Upper lobe of left lung (tissue), 6 donors: ENCODE data around the gene TMEM51. TPM values are rescaled to one million over a fixed set of nuclear protein-coding genes. Genes with fewer than 3 reads are reported as not detected.

Experiments used
- ATAC-seq, 2 donors: fragments of 200-7000 bp; cut with Tn5 transposase; one replicate each; pipeline ENCODE4 v1.9.1; 2022; ENCODE audit warnings: mild to moderate bottlenecking in 2 of 2, moderate library complexity in 2 of 2; ENCODE audit not compliant: low FRiP score in 2 of 2
- DNase-seq, 2 donors: peaks; one replicate each; pipeline ENCODE4 v3.0.0-alpha.2; 2019 to 2020
- H3K27ac ChIP-seq, 4 donors: fragments of 200-600 bp; sonication (generic); one replicate each; pipeline ENCODE4 v1.5.1; 2016 to 2019
- H3K27me3 ChIP-seq, 4 donors: fragments of 200-600 bp; sonication (generic); one replicate each; pipeline ENCODE4 v1.5.1; 2017 to 2019
- H3K36me3 ChIP-seq, 4 donors: fragments of 200-600 bp; sonication (generic); one replicate each; pipeline ENCODE4 v1.5.1; 2016 to 2019
- H3K4me1 ChIP-seq, 4 donors: fragments of 200-600 bp; sonication (generic); one replicate each; pipeline ENCODE4 v1.5.1; 2018 to 2019
- H3K4me3 ChIP-seq, 4 donors: fragments of 200-600 bp; sonication (generic); one replicate each; pipeline ENCODE4 v1.5.1; 2017 to 2019; ENCODE audit warnings: mild to moderate bottlenecking in 2 of 4, moderate library complexity in 1 of 4
- H3K9me3 ChIP-seq, 4 donors: fragments of 200-600 bp; sonication (generic); one replicate each; pipeline ENCODE4 v1.5.1; 2018 to 2019
- EP300 ChIP-seq, 4 donors: sonication (generic); formaldehyde crosslinking; IDR thresholded peaks; one replicate each; pipeline ENCODE4 v1.5.1; 2017; ENCODE audit warnings: antibody characterized with exemption in 4 of 4, control low read depth in 2 of 4
- POLR2A ChIP-seq, 4 donors: fragments of 450-650 bp; IDR thresholded peaks; one replicate each; pipeline ENCODE4 v1.5.1; 2016 to 2017; ENCODE audit warnings: antibody characterized with exemption in 4 of 4, mild to moderate bottlenecking in 2 of 4
- POLR2AphosphoS5 ChIP-seq, 2 donors: sonication (generic); formaldehyde crosslinking; IDR thresholded peaks; one replicate each; pipeline ENCODE4 v1.5.1; 2017; ENCODE audit warnings: antibody characterized with exemption in 2 of 2
- WGBS, 2 donors: methylation state at CpG; one replicate each; pipeline ENCODE4 v1.1.5; 2017 to 2018; 5-methylcytosine and 5-hydroxymethylcytosine counted together
- total RNA-seq, 6 donors: library from RNA; depleted of rRNA in 4 of 6; stranded (reverse); fragments of >200 nt in 4 of 6; gene quantifications; one replicate each; pipeline versions ENCODE4 v1.1.0 to v1.2.1, GENCODE V29; 2016 to 2021
- TF ChIP-seq, protein P1 (sequence below), 6 experiments: fragments of 450-650 bp in 4 of 6; fragments of 200-600 bp in 2 of 6; sonication (generic) in 2 of 6; IDR thresholded peaks; one replicate each; pipeline ENCODE4 v1.5.1; 2016 to 2019; ENCODE audit warnings: antibody characterized with exemption in 6 of 6
- donor health status: DM: no; HTN: no; CAD: no; lungs with moderate emphysema.
- donor health status: DM: no; HTN: yes; CAD: no; lungs with severe emphysema.

Gene TMEM51
- total RNA-seq, 6 donors from 2014 or later: 6.3 to 22.4 (median 14.6) TPM

- TF ChIP-seq EP300 (IDR thresholded peaks at IDR 0.05) (no peak), POLR2AphosphoS5 (IDR thresholded peaks at IDR 0.05) (no peak), POLR2A (IDR thresholded peaks at IDR 0.05) (no peak)
- TF ChIP-seq, protein P1, sequence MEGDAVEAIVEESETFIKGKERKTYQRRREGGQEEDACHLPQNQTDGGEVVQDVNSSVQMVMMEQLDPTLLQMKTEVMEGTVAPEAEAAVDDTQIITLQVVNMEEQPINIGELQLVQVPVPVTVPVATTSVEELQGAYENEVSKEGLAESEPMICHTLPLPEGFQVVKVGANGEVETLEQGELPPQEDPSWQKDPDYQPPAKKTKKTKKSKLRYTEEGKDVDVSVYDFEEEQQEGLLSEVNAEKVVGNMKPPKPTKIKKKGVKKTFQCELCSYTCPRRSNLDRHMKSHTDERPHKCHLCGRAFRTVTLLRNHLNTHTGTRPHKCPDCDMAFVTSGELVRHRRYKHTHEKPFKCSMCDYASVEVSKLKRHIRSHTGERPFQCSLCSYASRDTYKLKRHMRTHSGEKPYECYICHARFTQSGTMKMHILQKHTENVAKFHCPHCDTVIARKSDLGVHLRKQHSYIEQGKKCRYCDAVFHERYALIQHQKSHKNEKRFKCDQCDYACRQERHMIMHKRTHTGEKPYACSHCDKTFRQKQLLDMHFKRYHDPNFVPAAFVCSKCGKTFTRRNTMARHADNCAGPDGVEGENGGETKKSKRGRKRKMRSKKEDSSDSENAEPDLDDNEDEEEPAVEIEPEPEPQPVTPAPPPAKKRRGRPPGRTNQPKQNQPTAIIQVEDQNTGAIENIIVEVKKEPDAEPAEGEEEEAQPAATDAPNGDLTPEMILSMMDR (IDR thresholded peaks at IDR 0.05): no peak
- no peak for DNase-seq
- Histone ChIP-seq H3K36me3 (no peaks in the 10 kb centered on the region), H3K4me1 (peaks cover 24 to 44% (median 28%) of the 10 kb centered on the region in 4 donors), H3K4me3 (no peak overlapping the region), H3K27me3 (no peaks in the 10 kb centered on the region), H3K27ac (no peak overlapping the region), H3K9me3 (no peaks in the 10 kb centered on the region)
- WGBS, 2 donors: 62 to 71% methylated on average over 7 of the region's 7 CpGs
- ATAC-seq: no peak
Observed at GRCh38 chr1:15176898-15177665, 23.5 kb downstream of the TMEM51 start.

- no peak for DNase-seq
- WGBS, 2 donors: 57 to 68% methylated on average over 13 to 14 of the region's 14 CpGs
- no peak for ATAC-seq
- no peaks in the 10 kb centered on the region for H3K27me3 ChIP-seq
- H3K9me3 ChIP-seq: no peaks in the 10 kb centered on the region
- H3K4me1 ChIP-seq: peaks cover 24 to 38% (median 27%) of the 10 kb centered on the region in 4 donors
- H3K27ac ChIP-seq: peak overlapping the region in 3 of 4 donors; percentile 65 to 80 (median 73)
- H3K4me3 ChIP-seq: no peak overlapping the region
- TF ChIP-seq, protein P1 (IDR thresholded peaks at IDR 0.05): no peak
- no peak for TF ChIP-seq POLR2A (IDR thresholded peaks at IDR 0.05)
- no peak for TF ChIP-seq POLR2AphosphoS5 (IDR thresholded peaks at IDR 0.05)
- no peak for TF ChIP-seq EP300 (IDR thresholded peaks at IDR 0.05)
- no peaks in the 10 kb centered on the region for H3K36me3 ChIP-seq
Observed at GRCh38 chr1:15177710-15178166, 24.2 kb downstream of the TMEM51 start.

DNA sequence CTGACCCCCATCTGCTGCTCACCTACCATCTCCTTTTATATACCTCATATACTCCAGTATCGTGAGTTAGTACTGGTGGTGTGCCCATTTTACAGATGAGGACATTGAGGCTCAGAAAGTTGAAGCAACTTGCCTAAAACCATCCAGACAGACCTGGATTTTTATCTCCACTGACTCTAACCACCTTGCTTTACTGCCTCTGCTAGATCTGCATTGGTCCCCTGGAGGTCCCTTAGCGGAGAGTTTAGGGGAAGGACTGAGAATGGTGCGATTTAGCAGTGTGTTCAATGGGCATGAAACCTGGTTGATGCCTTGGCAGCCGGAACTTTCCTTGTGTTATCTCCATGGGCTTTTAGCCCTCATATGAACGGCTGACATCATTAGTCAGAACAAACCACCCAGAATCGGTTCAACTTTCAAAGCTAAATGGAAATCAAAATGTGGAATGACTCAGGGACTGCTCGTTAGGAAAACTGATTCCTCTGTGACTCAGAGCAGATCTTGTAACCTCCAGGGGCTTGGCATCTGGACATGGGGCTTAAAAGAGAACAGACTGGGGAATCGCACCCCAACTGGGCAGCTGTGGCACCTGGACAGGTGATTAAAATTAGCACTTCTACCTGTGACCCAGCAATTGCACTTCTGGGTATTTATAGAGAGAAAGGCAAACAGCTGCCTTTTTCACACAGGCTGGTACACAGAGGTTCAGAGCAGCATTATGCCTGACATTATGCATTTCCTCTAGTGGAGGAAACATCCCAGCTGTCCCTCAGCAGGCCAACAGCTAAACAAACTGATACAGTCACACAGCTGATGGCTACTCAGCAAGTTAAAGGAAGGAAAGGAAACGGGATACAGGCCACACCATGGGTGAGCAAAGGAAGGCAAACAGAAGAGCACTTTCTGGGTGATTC is 25.3 kb downstream of the TMEM51 start:
- TF ChIP-seq, protein P1 (IDR thresholded peaks at IDR 0.05): no peak
- TF ChIP-seq POLR2AphosphoS5 (IDR thresholded peaks at IDR 0.05): peak; percentile 61 to 70
- no peak for TF ChIP-seq POLR2A (IDR thresholded peaks at IDR 0.05)
- no peak for TF ChIP-seq EP300 (IDR thresholded peaks at IDR 0.05)
- H3K4me3 ChIP-seq: no peak overlapping the region
- no peaks in the 10 kb centered on the region for H3K9me3 ChIP-seq
- peaks cover 23 to 33% (median 26%) of the 10 kb centered on the region in 4 donors for H3K4me1 ChIP-seq
- DNase-seq (no peak), ATAC-seq (peak; percentile 28 to 49)
- peak overlapping the region; percentile 65 to 80 (median 69) for H3K27ac ChIP-seq
- H3K36me3 ChIP-seq: no peaks in the 10 kb centered on the region
- no peaks in the 10 kb centered on the region for H3K27me3 ChIP-seq
- 52 to 56% methylated on average over 9 of the region's 9 CpGs for WGBS, 2 donors

GRCh38 chr1:15179485-15179883 is 25.9 kb downstream of the TMEM51 start:
- WGBS, 2 donors: 70 to 71% methylated on average over 8 of the region's 8 CpGs
- peak overlapping the region; percentile 65 to 80 (median 69) for H3K27ac ChIP-seq
- no peak for ATAC-seq
- no peaks in the 10 kb centered on the region for H3K36me3 ChIP-seq
- H3K9me3 ChIP-seq: no peaks in the 10 kb centered on the region
- no peak for DNase-seq
- no peaks in the 10 kb centered on the region for H3K27me3 ChIP-seq
- TF ChIP-seq, protein P1 (IDR thresholded peaks at IDR 0.05): no peak
- no peak for TF ChIP-seq EP300 (IDR thresholded peaks at IDR 0.05)
- TF ChIP-seq POLR2A (IDR thresholded peaks at IDR 0.05): no peak
- TF ChIP-seq POLR2AphosphoS5 (IDR thresholded peaks at IDR 0.05): no peak
- peaks cover 17 to 27% (median 23%) of the 10 kb centered on the region in 4 donors for H3K4me1 ChIP-seq
- H3K4me3 ChIP-seq: no peak overlapping the region
